ENCODE measurements around the gene DLGAP1.
"Not testable (repeated sequence)": the region's sequence is repeated elsewhere in the genome, so short reads cannot be mapped to it uniquely, and the experiment has no call there.

DLGAP1 gene

GRCh38 chr18:3594760-3595368, 860.2 kb downstream of the DLGAP1 start:
- no peak for DNase-seq

DNA sequence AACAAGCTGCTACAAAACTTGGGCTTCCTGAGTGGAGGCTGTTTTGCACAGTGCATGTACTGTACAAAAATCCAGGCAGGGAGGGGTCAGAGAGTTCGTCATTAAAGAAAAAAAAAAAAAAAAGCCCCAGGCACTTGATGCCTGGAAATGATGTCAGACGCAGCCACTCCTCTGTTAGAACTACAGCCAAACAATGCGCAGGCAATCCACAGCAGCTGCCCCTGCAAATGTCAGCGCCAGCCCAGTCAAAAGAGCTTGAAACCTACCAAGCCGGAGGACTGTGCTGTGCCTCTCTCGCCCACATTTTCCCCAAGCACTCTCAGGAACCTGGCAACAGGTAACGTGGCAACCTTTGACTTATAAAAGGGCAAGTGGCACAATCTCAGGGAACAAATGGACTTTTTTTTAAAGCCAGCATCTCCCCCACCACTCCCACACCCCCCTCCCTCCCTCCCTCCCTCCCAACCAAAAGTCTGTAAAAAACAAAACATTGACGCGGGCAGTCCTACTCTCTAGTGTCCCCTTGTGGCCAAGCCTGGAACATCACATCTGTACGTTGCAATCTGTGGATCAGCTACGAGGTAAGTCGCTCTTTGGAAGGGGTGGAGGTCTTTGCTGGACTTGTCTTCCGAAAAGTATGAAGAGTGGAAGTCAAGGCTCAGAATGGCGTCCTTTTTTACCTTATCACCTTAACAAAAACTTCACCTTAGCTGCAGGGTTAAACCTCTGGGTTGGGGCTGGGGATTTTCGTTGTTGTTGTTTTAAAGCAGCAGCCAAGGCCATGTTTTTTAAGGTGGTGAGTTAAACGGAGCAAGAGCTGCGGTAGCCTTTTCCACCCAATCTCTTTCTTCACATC, 861.0 kb downstream of the DLGAP1 start:
- DNase-seq: peak; percentile 85

DNA sequence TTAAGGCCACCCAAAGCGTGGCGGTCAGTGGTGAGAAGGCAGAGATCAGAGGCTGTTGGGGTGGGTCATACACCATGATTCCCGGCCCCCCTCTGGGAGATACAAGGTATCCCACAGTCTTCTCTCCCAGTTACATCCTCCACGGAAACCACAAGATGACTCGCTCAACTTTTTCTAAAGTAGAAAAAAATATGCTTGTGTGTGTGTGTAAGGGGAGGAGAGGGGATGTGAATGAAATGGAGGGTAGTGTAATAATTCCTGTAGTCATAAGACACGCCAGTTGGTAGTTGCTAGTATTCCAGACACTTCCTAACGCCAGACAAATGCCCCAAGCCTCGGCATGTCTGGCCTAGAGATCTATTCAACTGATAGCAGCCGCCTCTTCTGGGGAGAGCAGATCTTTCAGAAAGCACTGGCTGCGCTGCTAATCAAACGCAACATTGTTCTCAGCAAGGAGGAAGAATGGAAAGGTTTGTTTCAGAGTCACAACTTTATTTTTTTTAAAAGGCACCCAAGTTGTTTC, 861.7 kb downstream of the DLGAP1 start:
- DNase-seq: no peak

- DNase-seq: no peak
These were observed 862.2 kb downstream of the DLGAP1 start for GRCh38 chr18:3592864-3593263.

- no peak for DNase-seq
These were observed 864.9 kb downstream of the DLGAP1 start for GRCh38 chr18:3590096-3590630.

DNA sequence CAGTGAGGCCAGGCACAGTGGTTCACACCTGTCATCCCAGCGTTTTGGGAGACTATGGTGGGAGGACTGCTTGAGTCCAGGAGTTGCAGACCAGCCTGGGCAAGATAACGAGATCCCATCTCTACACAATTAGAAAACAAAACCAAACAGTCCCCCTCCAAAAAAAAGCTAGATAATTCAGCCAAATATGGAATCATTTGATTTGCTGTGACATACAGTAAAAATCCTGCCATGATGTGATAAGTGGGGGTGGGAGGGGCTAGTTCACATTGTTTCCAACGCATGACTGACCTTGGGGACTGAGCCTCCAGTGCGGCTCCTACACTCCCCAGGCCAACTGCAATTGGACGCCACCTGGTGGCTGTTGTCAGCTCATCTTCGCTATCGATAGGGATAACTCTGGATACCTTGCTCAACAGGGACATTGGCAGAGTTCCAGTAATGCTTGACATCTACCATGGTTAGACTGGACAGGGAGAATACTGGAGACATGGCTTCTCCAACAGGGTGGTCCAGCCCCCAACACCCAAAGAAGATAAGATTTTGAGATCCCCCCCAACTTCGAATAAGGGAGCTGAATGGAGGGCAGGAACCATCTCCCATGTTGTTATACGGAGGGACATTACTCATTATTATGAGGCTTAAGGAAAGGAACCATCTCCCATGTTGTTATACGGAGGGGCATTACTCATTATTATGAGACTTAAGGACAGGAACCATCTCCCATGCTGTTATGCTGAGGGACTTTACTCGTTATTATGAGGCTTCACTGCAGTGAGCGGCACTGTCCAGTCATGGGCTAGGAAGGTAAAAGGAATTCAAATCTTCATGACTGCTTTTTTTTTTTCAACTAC, 869.2 kb downstream of the DLGAP1 start:
- peak; percentile 89 for DNase-seq

DNA sequence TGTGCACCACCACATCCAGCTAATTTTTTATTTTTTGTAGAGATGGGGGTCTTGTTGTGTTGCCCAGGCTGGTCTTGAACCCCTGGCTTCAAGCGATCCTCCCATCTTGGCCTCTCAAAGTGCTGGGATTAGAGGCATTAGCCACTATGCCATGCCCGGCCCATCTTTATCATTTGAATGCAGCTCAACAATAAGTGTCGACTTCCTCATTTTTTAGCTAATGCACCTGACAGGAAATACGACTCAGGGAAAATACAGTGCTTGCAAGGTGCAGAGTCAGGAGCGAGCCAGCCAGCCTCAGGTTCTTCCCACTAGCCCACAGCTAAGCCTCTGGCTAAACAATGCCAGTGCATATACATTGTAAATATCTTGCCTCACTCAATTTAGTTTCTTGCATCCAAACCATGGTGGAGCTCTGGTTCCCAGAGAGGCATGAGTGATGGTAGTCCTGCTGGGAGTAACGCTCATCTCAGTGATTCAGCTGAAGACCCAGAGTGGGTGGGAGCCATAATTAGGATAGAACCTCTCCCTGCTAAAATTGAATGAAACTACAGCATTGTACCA, 870.1 kb downstream of the DLGAP1 start:
- DNase-seq: no peak

DNA sequence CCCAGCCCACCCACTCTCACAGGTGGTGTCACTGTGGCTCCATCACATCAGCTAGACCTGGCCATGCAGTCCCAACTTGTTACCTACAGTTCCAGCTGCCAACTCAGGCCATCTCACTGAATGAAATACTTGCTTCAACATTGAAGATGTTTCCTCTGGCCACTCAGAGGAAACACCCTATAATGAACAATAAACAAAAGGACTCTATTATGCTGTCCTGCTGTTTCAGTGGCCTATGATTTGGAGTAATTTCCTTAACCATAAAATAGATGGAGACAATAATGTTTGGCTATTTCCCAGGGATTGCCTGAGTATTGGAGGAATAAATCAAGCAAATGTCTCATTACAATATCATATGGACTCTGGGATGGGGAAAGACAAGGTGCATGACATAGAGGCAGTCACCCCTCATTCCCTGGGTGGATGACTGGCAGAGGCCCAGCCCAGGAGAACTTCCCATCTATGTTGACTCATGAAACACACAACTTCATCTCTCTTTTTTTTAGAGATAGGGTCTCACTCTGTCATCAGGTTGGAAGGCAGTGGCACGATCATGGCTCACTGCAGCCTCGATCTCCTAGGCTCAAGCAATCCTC, 870.7 kb downstream of the DLGAP1 start:
- no peak for DNase-seq

GRCh38 chr18:3583873-3584247, 871.2 kb downstream of the DLGAP1 start:
- no peak for DNase-seq

- DNase-seq: not testable (repeated sequence)
These were observed 871.8 kb downstream of the DLGAP1 start for GRCh38 chr18:3583106-3583872.

DNA sequence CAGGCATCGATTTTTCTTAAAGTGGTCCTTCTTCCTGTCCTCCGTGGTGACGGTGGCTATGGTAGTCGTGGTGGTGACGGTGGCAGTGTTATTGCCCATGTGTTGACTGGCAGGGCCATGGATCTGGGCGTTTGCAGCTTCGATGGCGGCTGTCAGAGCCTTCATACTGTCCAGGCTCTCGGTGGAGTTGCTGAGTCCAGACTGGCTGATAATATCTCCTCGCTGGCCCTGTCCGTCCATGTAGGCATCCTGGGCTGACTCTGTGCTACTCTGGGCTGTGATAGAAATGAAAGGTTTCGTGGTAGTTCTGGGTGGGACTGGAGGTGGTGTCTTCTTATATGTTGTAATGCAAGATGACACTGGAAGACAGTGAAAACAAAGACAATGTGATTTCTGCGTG, 873.2 kb downstream of the DLGAP1 start:
- DNase-seq: no peak

DNA sequence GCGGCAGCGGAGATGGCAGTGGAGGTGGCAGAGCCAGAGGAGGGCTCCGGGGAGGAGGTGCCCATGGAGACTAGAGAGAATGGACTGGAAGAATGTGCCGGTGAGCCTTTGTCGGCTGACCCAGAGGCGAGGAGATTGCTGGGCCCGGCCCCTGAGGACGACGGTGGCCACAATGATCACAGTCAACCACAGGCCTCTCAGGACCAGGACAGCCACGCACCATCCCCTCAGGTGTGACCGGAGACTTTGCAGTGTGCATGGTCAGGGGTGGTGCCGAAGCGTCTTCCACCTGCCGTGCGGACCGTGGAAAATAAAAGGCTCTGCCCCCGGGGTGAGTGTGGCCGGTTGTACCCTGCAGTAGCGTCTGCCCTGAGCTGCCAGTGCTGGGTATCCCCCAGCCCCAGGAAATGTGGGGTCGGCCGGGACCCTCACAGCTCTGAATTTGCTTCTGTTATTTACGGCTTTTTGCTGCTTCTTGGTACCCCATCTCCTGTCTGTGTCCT, 874.5 kb downstream of the DLGAP1 start:
- not testable (repeated sequence) for DNase-seq

DNA sequence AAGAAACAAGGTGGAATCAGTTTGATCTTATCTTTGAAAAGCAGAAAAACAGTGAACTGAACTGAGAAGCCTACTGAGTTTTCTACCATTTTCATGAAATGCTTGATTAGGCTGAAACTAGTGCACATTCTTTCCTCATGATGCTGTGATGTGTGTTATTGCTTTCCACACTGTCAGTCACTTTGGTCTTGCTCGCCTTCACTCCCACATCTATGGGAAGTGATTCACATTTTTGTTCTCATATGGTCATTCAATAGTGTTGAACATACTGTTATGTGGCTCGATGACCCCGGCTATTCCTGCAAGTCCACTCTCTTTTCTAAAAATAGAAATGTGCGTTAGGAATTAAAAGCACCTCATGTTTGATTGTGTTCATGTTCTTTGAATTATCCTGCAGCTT, 875.4 kb downstream of the DLGAP1 start:
- DNase-seq: no peak

- DNase-seq: no peak
These were observed 876.5 kb downstream of the DLGAP1 start for GRCh38 chr18:3578621-3579020.

DNA sequence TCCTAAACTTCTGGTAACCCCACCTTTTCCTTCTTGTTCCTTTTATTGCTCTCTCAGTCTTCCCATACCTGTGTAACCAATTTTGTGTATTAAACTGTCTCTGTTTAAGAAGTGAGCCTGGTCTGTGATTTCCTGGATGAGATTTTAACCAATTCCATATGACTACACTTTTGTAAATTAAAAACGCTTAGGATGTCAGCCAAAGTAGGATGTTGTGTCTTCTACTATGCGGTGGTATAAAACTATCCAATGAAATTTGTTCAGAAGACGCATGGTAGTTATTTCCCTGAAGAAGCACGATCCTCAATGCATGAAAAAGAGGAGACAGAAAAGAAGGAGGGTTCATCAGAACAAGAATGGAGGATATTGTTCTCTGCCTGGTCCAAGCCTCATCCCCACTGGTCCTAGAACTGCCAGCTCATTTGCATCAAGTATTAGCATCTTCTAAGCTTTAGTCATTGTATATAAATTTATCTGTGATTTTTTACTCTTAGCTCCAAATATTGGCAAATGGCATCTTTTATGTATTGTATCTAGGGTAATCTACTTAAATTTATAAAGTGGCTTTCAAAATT, 877.7 kb downstream of the DLGAP1 start:
- DNase-seq: no peak

DNA sequence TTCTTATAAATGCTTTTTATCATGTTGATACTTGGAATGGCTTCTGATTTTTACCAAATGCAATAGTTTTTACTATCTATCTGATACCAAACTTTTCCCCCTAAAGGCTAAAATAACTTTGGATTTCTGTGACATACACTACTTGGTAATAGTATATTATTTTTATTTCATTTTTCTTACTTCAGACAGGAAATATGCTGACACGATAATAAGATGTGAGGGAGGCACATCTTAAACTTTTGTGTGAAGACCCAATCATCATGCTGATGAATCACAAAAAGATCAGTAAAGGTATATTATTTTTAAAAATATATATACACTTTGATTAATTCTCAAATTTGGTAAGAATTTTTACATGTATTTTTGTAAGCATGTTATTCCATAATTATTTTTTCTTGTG, 882.3 kb downstream of the DLGAP1 start:
- no peak for DNase-seq

GRCh38 chr18:3566851-3567250, 888.3 kb downstream of the DLGAP1 start:
- no peak for DNase-seq

DNA sequence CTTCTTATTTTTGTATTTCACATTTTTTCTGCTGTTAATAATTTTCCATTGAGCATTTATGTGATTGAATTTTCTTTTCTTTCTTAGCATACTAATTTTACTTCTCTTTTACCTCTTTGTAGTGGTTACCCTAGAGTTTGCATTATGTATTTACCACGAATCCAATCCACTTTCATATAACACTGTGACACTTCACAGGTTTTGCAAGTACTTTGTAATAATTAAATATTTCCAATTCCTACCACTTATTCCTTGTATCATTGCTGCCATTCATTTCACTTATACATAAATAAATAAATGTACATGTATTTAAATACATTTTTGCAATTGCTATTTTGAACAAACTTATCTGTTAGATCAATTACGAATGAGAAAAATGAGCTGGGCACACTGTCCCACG, 894.4 kb downstream of the DLGAP1 start:
- DNase-seq: no peak

DNA sequence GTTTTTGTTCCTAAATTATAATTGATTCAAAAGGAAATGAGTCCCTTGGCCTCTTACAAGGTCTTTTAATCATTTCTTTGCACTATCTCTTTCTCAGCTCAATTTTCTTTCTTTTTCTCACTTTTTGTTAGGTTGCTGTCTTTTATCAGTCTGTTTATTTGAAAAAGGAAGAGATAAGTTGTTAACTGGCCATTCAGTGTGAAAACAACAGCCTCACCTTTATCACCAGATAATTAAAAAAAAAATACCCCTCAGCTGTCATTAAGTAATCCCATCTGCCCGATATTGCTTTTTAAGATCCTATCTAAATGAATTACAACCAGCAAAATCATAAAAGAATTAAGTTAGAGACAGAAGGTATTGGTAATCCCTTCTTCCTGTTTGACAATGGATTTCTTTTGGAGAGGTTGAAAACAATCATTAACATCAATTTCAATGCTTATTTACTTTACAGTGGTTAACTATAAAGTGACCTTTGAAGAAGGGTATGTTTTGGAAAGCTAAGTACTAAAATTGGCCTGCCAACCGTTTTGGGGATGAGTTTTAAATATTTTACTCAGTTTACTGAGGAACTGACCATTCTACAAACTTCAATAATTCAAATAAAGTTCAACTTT, 900.2 kb downstream of the DLGAP1 start:
- no peak for DNase-seq

- DNase-seq: no peak
These were observed 901.0 kb downstream of the DLGAP1 start for GRCh38 chr18:3554091-3554601.
